Fibroblast of upper back skin (primary cell): Measurements from ENCODE around the gene XAF1.
"Not testable (repeated sequence)": the region's sequence is repeated elsewhere in the genome, so short reads cannot be mapped to it uniquely, and the experiment has no call there.

Source experiments
- DNase-seq: peaks from one replicate; pipeline ENCODE4 v3.0.0-alpha.2; 2013

XAF1 gene

DNA sequence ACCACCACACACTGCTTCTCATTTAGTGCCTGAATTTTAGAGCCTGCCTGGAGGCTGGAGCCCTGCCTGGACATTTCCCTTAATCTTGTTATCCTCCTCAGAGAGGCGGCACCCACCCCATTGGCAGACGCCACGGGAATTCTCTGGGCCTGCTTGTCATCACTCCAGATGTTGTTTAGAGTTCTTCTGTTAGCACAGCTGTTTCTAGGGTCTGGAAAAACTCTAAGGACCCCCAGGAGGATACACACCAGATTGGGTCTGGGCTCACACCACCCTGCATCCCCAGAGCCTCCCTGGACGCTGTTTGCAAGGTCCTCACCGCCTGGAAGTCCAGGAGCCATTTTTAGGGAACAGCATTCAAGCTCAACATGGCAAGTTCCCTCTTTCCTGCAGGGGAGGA lies 565 bp upstream of the XAF1 start:
- DNase-seq, result peak; percentile 43

DNA sequence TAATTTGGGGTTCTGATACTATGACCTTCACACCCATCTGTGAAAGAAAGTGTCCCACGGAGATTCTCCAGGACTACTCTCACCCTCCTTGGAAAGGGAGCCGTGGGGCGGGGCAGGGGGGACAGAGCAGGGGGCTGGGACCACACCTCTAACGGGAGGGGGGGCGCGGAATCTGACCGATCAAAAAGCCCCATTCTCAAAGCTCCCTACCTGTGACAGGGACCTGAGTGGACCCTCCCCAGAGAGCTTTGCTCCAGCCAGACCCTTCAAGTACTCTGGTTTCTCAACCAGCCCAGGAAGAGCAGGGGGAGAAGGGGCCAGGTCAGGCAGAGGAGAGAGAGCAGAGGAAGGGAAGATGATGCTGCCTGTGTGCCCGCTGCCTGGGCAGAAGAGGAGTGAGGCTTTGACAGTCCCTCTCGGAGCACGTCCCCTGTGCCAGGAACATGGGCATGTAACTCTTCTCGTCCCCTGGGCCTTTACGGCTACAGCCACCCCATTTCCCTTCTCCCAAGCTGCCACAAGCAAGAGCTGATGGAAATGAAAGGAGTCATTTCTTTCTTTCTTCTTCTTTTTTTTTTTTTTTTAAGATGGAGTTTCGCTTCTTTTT lies 682 bp downstream of the XAF1 start:
- DNase-seq, result no peak

DNA sequence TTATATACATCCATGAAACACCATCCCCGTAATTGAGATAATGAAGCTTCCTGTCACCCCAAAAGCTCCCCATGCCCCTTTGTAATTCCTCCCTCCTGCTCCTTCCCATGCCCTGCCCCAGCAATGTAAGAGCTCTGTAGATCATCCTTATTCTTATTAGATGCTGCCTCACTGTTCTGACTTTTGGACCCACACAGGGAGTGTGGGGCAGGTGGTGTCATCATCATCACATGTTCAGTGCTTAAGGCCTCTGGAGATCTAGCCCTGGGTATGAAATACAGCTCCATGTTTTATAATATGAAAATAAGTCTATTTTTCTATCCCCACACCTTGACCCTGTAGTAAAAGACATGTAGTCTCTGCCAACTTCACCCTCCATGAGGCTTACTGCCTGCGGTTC lies 1.9 kb downstream of the XAF1 start:
- no peak for DNase-seq

DNA sequence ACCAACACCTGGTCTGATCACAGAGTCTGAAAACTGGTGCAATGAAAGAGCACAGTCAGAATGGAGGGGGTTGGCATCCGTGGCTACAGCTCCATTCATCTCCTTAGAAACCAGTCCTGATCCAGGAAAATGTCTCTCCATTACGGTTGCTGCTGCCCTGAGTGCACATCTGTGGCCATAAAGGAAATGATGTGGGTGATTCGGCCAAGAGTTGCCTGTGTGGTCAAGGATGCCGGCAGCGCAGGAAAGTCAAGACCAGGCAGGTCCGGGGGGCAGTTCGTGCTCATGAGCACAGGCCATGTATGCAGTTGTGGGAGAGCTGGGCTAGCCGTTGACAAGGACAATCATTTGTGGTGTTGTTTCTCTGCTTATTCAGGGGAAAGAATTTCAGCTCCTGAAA lies 5.9 kb downstream of the XAF1 start:
- DNase-seq, result no peak

DNA sequence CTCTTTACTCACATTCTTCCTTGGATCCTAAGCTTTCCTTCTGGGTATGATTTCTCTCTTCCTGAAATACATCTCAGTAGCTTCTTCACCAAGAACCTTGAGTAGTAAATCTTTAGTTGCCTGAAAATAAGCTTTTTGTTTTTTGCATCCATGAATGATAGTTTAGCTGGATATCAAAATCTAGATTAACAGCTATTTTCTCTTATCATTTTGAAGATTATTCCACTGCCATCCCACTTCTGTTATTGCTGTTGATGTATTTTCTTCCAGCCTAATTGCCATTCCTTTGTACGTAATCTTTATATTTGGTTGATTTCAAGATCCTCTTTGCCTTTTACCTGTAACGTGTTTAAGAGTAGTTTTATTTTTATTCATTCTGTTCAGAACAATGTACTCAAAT lies 12.6 kb downstream of the XAF1 start:
- no peak for DNase-seq

DNA sequence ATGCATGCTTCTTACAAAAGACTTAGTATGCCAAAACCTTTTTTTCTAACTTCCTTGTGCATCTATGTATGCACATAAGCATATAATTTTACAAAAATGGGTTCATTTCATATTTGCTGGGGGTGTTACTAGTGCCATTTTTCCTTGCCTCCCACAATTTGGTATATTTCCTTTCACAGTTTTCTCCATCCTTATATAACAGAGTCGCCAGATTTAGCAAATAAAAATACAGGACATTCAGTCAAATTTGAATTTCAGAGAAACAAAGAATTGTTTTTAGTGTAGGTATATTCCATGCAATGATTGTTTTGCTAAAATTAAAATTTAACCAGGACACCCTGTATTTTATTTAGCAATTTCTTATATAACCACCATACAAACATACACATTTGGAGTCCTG lies 16.2 kb downstream of the XAF1 start:
- DNase-seq, result no peak

DNA sequence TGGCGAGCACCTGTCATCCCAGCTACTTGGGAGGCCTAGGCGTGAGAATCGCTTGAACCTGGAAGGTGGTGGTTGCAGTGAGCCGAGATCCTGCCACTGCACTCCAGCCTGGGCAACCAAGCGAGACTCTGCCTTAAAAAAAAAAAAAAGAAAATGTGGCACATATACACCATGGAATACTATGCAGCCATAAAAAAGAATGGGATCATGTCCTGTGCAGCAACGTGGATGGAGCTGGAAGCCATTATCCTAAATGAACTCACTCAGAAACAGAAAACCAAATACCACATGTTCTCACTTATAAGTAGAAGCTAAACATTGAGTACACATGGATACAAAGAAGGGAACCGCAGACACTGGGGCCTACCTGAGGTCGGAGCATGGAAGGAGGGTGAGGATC lies 19.1 kb downstream of the XAF1 start:
- not testable (repeated sequence) for DNase-seq

GRCh38 chr17:6775871-6776405 lies 20.1 kb downstream of the XAF1 start, which contains the start of gene FBXO39:
Gene FBXO39, plus strand, starts transcription at chr17:6776215. Its CDS starts 3,654 bp downstream, at chr17:6779869.
- DNase-seq, result no peak

DNA sequence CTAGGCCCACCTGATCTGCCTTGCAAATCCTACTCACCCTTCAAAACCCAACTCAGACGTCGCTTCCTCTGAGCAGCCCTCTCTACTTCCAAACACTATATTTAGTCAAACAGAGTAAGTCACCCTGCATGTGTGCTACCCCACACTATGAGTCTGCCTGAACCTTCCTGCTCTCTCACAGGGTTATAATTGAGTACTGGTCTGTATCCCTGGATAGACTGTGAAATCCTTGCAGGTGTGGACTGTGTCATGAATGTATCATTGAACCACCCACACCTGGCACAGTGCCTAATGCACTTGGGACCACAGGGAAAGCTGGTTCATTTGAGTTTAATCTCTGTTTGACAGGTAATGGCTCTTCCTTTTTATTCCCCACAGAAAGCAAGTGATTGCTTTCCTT lies 23.6 kb downstream of the XAF1 start:
- no peak for DNase-seq

- DNase-seq, result no peak
Measured at GRCh38 chr17:6780001-6780400, 24.2 kb downstream of the XAF1 start.

DNA sequence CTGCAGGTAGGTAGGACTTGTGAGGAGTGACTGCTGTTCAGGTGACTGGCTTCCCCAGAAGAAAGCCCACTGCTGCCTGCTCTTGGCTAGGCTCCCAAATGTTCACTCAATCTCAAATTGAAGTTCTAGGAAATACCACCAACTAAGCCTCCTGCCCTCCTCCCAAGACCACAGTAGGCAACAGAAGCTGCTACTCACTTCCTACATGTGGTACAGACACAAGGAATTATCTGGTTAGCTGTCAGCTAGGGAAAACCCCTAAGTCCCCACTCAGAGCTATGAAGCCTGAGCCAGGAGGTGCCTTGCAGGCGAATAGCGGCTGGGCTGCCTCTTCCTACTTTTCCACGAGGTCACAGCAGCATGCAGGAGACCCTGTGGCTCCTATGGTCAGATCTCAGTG lies 25.0 kb downstream of the XAF1 start:
- no peak for DNase-seq

GRCh38 chr17:6782244-6782643 lies 26.4 kb downstream of the XAF1 start:
- DNase-seq, result no peak

DNA sequence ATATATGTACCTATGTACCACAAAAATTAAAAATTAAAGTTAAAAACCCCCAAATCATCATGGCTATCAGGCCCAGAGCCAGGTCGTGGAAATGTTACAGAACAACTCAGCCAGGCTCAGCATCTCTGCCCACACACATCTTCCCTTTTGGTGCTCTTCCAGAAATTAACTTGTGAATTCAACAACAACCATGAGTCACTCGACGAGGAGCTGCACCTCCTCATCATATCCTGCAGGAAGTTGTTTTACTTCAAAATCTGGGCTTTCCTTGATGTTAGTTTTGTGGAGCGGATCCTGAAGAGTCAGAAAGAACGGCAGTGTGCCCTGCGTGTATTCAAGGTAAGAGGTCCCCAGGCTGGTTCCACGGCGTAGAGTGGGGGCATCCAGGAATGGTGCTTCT lies 30.8 kb downstream of the XAF1 start:
- DNase-seq, result peak; percentile 66

- no peak for DNase-seq
Measured at GRCh38 chr17:6787081-6787693, 31.3 kb downstream of the XAF1 start.

GRCh38 chr17:6789146-6789545 lies 33.3 kb downstream of the XAF1 start:
- no peak for DNase-seq

- no peak for DNase-seq
Measured at GRCh38 chr17:6793748-6794493, 38.1 kb downstream of the XAF1 start.

DNA sequence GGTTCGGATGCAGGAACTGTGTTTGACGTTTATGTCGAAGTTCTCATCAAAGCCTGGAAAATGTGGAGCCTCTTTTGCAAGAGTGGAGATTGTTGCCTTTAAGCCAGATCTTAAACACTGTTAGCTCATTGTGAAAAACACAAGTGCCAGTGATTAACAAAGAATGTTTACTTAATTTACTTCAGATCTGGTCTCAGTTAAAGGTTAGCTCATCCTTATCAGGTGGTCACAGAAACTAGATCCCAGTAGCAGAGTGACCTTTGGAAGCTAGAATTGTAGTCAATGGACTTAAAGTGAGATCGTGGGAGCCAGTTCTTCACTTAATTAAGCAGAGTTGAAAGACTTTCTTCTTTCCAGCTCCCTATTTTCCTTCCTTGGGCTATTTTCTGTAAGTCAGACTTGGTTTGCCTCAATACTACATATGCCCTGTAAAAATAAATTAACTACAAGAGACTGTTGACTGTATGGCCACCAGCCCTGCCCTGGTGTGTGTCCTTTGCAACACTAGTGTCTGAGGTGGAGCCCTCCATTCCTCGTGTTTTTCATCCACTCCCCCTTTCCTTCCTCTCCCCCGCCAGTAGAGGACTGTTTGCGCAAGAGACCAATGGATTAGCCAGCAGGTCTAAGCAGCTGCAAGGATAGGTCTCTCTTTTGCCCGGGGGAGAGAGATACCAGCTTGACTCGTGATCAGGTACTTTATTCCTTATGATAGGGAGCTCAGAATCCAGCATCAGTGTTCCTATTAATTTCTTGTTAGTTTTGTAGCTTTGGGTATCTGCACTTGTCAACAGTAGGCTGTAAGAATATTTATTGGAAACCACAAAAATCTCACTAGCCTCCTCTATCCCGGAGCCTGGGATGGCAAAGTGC lies 40.4 kb downstream of the XAF1 start:
- DNase-seq, result peak; percentile 16

DNA sequence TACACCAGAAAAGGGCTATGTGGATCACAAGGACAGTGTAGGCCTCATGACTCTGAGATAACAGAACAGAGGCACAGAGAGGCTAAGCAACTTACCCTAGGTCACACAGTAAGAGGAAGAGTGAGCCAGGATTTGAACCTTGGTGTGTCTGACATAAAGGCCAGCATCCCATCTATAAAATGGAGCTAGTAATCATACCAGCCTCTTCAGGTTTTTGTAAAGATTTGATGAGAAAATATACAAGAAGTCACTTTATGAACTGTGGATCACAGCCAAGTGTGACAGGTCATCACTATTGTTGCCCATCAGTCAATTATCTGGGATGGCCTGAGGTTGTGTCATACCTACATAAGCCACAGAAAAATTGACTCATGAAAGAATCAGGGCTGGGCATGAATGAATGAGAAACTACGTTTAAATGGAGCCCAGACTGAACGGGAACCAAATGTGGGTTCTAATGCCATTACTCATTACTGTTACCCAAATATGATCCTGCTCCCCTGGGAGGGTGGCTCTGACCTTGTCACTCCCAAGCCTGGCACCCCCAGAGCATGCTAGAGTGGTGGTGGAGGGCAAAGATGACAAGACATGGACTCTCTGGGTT lies 41.1 kb downstream of the XAF1 start:
- peak; percentile 16 for DNase-seq

DNA sequence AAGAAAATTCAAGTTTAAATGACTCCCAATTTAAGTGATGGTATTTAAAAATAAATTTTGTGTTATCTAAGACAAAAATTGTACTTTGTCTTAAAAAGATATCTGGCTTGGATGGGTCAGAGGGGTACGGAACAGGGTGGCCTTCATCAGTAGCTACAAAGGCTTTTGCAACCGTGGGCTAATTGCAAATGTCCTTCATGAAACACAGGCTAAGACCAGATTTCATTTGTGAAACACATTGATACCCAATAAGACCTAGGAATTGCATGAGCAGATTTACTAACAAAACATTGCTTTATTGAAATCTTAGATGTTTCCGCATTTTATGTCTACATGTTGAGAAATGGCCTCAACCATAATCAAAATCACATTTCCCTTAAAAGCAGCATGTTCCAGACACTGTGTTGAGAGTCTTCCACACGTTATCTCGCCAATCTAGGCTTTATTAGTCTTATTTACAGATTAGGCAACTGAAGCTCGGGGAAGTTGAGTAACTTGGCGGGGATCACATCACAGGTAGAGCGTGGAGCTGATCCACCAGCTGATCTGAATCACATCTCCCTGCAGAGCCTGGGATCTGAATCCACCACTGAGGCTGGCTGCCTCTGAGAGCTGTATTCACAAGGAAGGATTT lies 42.0 kb downstream of the XAF1 start:
- no peak for DNase-seq

DNA sequence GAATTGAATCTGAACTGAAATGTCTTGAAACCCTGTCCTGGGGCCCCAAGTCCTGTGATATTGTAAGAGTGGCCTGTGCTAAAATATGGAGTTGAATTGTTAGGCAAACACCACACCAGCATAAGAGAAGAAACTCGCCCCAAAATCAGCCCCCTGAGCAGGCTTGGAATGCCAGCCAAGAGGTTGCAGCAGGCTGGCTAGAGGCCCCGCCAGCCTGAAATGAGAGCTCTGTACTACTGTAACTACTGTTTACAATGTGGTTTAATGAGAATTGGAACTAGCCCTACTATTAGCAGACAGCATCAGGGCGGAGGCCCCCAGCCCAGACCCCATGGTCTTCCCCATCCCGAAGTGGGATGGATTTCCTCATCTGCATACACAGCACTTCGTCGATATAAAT lies 43.9 kb downstream of the XAF1 start:
- no peak for DNase-seq

DNA sequence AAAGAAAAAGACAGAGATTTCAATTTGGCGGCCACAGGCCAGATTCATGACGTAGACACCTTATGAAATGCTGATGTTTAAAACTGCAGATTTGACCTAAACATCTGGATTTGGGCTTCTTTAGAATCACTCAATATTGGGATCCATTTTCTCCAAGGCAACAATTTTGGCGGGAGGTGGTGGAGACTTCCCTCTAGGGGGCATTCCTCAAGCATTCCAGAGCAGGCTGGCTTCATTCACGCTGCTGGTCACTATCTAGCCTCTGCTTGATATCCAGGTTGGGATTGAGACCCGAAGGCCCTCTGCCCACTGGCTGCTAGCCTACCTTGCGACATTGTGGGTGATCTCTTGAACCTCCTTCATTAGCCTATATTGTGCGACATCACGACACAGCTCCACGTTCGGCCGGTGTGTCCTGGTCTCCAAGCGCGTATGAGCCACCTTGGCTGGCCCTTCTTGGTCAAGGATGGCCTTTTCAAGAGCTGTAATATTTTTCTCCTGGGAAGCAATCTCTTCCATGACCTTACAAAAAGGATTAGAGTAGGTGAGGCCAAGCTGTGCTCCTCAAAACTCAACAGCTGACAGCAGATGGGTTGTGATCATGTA lies 44.7 kb downstream of the XAF1 start:
- peak; percentile 25 for DNase-seq

DNA sequence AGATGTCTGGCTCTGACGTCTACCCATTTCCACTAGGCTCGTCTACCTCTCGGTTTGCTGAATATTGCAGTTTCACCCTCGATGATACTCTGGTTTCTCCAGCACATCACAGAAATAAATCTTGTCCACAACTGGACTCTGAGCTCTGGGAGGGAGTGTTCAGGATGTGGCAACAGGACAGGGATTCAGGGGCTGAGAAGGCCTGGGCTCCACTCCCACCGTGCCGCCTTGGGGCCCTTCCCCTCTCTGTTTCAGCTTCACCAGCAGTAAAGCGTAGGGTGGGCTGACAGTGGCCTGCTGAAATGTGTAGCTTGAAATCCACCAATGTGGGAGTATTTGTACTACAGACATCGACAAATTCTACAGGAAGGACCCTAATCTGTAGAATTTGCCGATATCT lies 55.7 kb downstream of the XAF1 start:
- DNase-seq, result no peak
